ENCODE data around the gene TRIM46. TPM values are rescaled to one million over a fixed set of nuclear protein-coding genes. Genes with fewer than 3 reads are reported as not detected.

Gene TRIM46
- total RNA-seq, 3 donors from 2014 or later (not counting 1 experiment from before 2014, with no cell fraction given): 0.94 to 4.9 (median 2.5) TPM

DNA sequence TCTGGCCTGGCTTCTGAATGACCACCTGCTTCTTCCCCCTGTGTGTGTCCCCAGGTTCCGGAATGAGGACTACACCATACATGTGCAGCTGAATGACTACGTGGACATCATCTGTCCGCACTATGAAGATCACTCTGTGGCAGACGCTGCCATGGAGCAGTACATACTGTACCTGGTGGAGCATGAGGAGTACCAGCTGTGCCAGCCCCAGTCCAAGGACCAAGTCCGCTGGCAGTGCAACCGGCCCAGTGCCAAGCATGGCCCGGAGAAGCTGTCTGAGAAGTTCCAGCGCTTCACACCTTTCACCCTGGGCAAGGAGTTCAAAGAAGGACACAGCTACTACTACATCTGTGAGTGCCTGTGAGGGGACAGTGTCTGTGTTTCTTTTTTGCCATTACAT lies 42.4 kb upstream of the TRIM46 start:
- Histone ChIP-seq H3K36me3 (ENCODE audit: control insufficient read depth, insufficient read depth, low read length) (no peaks in the 10 kb centered on the region), H3K27ac (ENCODE audit: low read length) (no peak overlapping the region), H3K27me3 (ENCODE audit: control insufficient read depth, insufficient read depth, low read length) (peaks cover 25% of the 10 kb centered on the region), H3K4me1 (ENCODE audit: control insufficient read depth, insufficient read depth, low read length) (peaks cover 43% of the 10 kb centered on the region), H3K9me3 (ENCODE audit: control insufficient read depth, insufficient read depth, low read length) (no peaks in the 10 kb centered on the region), H3K4me3 (ENCODE audit: low read length) (no peak overlapping the region)
- TF ChIP-seq, protein P1, sequence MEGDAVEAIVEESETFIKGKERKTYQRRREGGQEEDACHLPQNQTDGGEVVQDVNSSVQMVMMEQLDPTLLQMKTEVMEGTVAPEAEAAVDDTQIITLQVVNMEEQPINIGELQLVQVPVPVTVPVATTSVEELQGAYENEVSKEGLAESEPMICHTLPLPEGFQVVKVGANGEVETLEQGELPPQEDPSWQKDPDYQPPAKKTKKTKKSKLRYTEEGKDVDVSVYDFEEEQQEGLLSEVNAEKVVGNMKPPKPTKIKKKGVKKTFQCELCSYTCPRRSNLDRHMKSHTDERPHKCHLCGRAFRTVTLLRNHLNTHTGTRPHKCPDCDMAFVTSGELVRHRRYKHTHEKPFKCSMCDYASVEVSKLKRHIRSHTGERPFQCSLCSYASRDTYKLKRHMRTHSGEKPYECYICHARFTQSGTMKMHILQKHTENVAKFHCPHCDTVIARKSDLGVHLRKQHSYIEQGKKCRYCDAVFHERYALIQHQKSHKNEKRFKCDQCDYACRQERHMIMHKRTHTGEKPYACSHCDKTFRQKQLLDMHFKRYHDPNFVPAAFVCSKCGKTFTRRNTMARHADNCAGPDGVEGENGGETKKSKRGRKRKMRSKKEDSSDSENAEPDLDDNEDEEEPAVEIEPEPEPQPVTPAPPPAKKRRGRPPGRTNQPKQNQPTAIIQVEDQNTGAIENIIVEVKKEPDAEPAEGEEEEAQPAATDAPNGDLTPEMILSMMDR (IDR thresholded peaks at IDR 0.05): no peak
- ATAC-seq (no peak), DNase-seq (no peak)
- Mint-ChIP-seq H3K9me3 (no peaks in the 10 kb centered on the region), H3K27me3 (ENCODE audit: low read depth in 2 of 2) (peaks cover 23 to 35% of the 10 kb centered on the region in 2 donors), H3K4me1 (peaks cover 36 to 54% of the 10 kb centered on the region in 2 donors), H3K27ac (no peak overlapping the region), H3K36me3 (no peaks in the 10 kb centered on the region), H3K4me3 (no peak overlapping the region)
- WGBS (ENCODE audit: insufficient coverage): 95% methylated on average over 8 of the region's 8 CpGs
- intact Hi-C loops (cut with micrococcal nuclease): no loop called here

GRCh38 chr1:155131856-155132255 lies 41.8 kb upstream of the TRIM46 start:
- Histone ChIP-seq H3K27me3 (ENCODE audit: control insufficient read depth, insufficient read depth, low read length) (peaks cover 22% of the 10 kb centered on the region), H3K36me3 (ENCODE audit: control insufficient read depth, insufficient read depth, low read length) (no peaks in the 10 kb centered on the region), H3K27ac (ENCODE audit: low read length) (no peak overlapping the region), H3K4me3 (ENCODE audit: low read length) (no peak overlapping the region), H3K4me1 (ENCODE audit: control insufficient read depth, insufficient read depth, low read length) (peaks cover 42% of the 10 kb centered on the region), H3K9me3 (ENCODE audit: control insufficient read depth, insufficient read depth, low read length) (no peaks in the 10 kb centered on the region)
- H3K36me3 Mint-ChIP-seq: no peaks in the 10 kb centered on the region
- peaks cover 23 to 29% of the 10 kb centered on the region in 2 donors for H3K27me3 Mint-ChIP-seq (ENCODE audit: low read depth in 2 of 2)
- no peaks in the 10 kb centered on the region for H3K9me3 Mint-ChIP-seq
- WGBS (ENCODE audit: insufficient coverage): 62% methylated on average over 1 of the region's 2 CpGs
- no peak overlapping the region for H3K27ac Mint-ChIP-seq
- H3K4me3 Mint-ChIP-seq: no peak overlapping the region
- ATAC-seq (no peak), DNase-seq (no peak)
- H3K4me1 Mint-ChIP-seq: peaks cover 33 to 51% of the 10 kb centered on the region in 2 donors
- intact Hi-C loops (cut with micrococcal nuclease): no loop called here
- TF ChIP-seq, protein P1 (IDR thresholded peaks at IDR 0.05): no peak

- WGBS (ENCODE audit: insufficient coverage): 91% methylated on average over 7 of the region's 7 CpGs
- H3K27ac Mint-ChIP-seq: peak overlapping the region in 1 of 2 donors; percentile 99
- peaks cover 24 to 49% of the 10 kb centered on the region in 2 donors for H3K4me1 Mint-ChIP-seq
- DNase-seq (no peak), ATAC-seq (no peak)
- peak overlapping the region; percentile 21 for H3K4me3 Mint-ChIP-seq
- Histone ChIP-seq H3K4me3 (ENCODE audit: low read length) (no peak overlapping the region), H3K4me1 (ENCODE audit: control insufficient read depth, insufficient read depth, low read length) (peaks cover 30% of the 10 kb centered on the region), H3K27me3 (ENCODE audit: control insufficient read depth, insufficient read depth, low read length) (peaks cover 7% of the 10 kb centered on the region), H3K36me3 (ENCODE audit: control insufficient read depth, insufficient read depth, low read length) (no peaks in the 10 kb centered on the region), H3K27ac (ENCODE audit: low read length) (no peak overlapping the region), H3K9me3 (ENCODE audit: control insufficient read depth, insufficient read depth, low read length) (no peaks in the 10 kb centered on the region)
- TF ChIP-seq, protein P1 (IDR thresholded peaks at IDR 0.05): no peak
- intact Hi-C loops (cut with micrococcal nuclease): no loop called here
- H3K9me3 Mint-ChIP-seq: no peaks in the 10 kb centered on the region
- H3K36me3 Mint-ChIP-seq: no peaks in the 10 kb centered on the region
- peaks cover 16% of the 10 kb centered on the region in 2 donors for H3K27me3 Mint-ChIP-seq (ENCODE audit: low read depth in 2 of 2)
These were observed 39.8 kb upstream of the TRIM46 start for GRCh38 chr1:155133799-155134281.

GRCh38 chr1:155134322-155134721 lies 39.3 kb upstream of the TRIM46 start:
- Mint-ChIP-seq H3K36me3 (no peaks in the 10 kb centered on the region), H3K27ac (peak overlapping the region; percentile 99), H3K4me1 (peaks cover 22 to 46% of the 10 kb centered on the region in 2 donors), H3K27me3 (ENCODE audit: low read depth in 2 of 2) (peaks cover 12 to 16% of the 10 kb centered on the region in 2 donors), H3K4me3 (peak overlapping the region; percentile 100), H3K9me3 (no peaks in the 10 kb centered on the region)
- TF ChIP-seq, protein P1 (IDR thresholded peaks at IDR 0.05): no peak
- Histone ChIP-seq H3K27me3 (ENCODE audit: control insufficient read depth, insufficient read depth, low read length) (peaks cover 2% of the 10 kb centered on the region), H3K9me3 (ENCODE audit: control insufficient read depth, insufficient read depth, low read length) (no peaks in the 10 kb centered on the region), H3K4me3 (ENCODE audit: low read length) (no peak overlapping the region), H3K4me1 (ENCODE audit: control insufficient read depth, insufficient read depth, low read length) (peaks cover 30% of the 10 kb centered on the region), H3K27ac (ENCODE audit: low read length) (no peak overlapping the region), H3K36me3 (ENCODE audit: control insufficient read depth, insufficient read depth, low read length) (no peaks in the 10 kb centered on the region)
- peak in 1 of 2 donors; percentile 21 for DNase-seq
- intact Hi-C loops (cut with micrococcal nuclease): no loop called here
- WGBS (ENCODE audit: insufficient coverage): 96% methylated on average over 1 of the region's 1 CpG
- ATAC-seq: no peak
